GM12878 (cell line): ENCODE data around the gene SLC12A2. TPM values are rescaled to one million over a fixed set of nuclear protein-coding genes. Genes with fewer than 3 reads are reported as not detected.

ENCODE experiments used
- ATAC-seq: fragments of 200-7000 bp; cut with Tn5 transposase; 3 replicates; pipeline ENCODE4 v1.9.1; 2020; ENCODE audit warnings: mild to moderate bottlenecking, moderate library complexity
- Bru-seq: library from RNA; stranded (reverse); fragments of 400-500 nt; gene quantifications from one replicate; lab custom pipeline; 2021; lab: Mats Ljungman, UMichigan
- BruChase-seq, 2 experiments: library from RNA; stranded (reverse); fragments of 400-500 nt; gene quantifications; one replicate each; lab custom pipeline; 2021; lab: Mats Ljungman, UMichigan
- BruUV-seq: library from RNA; stranded (reverse); fragments of 400-500 nt; replicated peaks from 2 replicates; lab custom pipeline; 2021; lab: Mats Ljungman, UMichigan
- CTCF ChIA-PET: fragments of 300-600 bp; sonication (Branson Sonifier 250); formaldehyde crosslinking; extraction: SDS; loops from one replicate; lab custom pipeline; 2021; ENCODE audit warnings: inconsistent platforms; lab: Yijun Ruan, JAX
- POLR2A ChIA-PET: fragments of 350-600 bp; formaldehyde crosslinking; extraction: SDS; loops from one replicate; lab custom pipeline; 2021; ENCODE audit warnings: inconsistent platforms; lab: Charles Lee
- RAD21 ChIA-PET: fragments of 300-600 bp; sonication (Branson Sonifier 250); formaldehyde crosslinking; loops from one replicate; lab custom pipeline; 2023; ENCODE audit warnings: antibody characterized with exemption; ENCODE audit not compliant: unreplicated experiment; lab: Charles Lee
- SMC1A ChIA-PET: fragments of 300-600 bp; sonication (Branson Sonifier 250); formaldehyde crosslinking; loops from one replicate; lab custom pipeline; 2023; ENCODE audit not compliant: unreplicated experiment, uncharacterized antibody; lab: Charles Lee
- DNase-seq: peaks from one replicate; pipeline ENCODE4 v3.0.0-alpha.2; 2011; ENCODE audit warnings: low read depth, low spot score
- FAIRE-seq: peaks from 3 replicates; lab custom pipeline; 2011; peaks lifted over from hg19 to GRCh38; lab: Jason Lieb, UNC
- H2AFZ ChIP-seq: 2 replicates; pipeline ENCODE4 v1.6.0; 2011; ENCODE audit warnings: low read depth, low read length, control low read depth; ENCODE audit not compliant: control insufficient read depth
- H3K27ac ChIP-seq: 2 replicates; pipeline ENCODE4 v1.5.1; 2011; ENCODE audit warnings: control low read depth; ENCODE audit not compliant: control insufficient read depth, insufficient read depth
- H3K27me3 ChIP-seq, 2 experiments: replicated peaks in 1 of 2; 2 replicates each; pipeline versions ENCODE4 v1.6.0 to v1.6.1; 2011; ENCODE audit warnings: low read length in 1 of 2; ENCODE audit not compliant: control insufficient read depth in 2 of 2, insufficient read depth in 2 of 2
- H3K36me3 ChIP-seq, 2 experiments: 2 replicates each; pipeline ENCODE4 v1.5.1; 2011; ENCODE audit warnings: low read length in 1 of 2; ENCODE audit not compliant: control insufficient read depth in 2 of 2, insufficient read depth in 2 of 2
- H3K4me1 ChIP-seq: 2 replicates; pipeline ENCODE4 v1.6.1; 2011; ENCODE audit warnings: mild to moderate bottlenecking, low read length, moderate library complexity, mixed read lengths; ENCODE audit not compliant: control insufficient read depth, insufficient read depth
- H3K4me2 ChIP-seq: 2 replicates; pipeline ENCODE4 v1.6.0; 2011; ENCODE audit warnings: control low read depth; ENCODE audit not compliant: control insufficient read depth, insufficient read depth
- H3K4me3 ChIP-seq: fragments of 200-600 bp; sonication (generic); 2 replicates; pipeline ENCODE4 v1.5.1; 2016
- H3K79me2 ChIP-seq: 2 replicates; pipeline ENCODE4 v1.6.0; 2011; ENCODE audit warnings: low read length; ENCODE audit not compliant: control insufficient read depth, insufficient read depth
- H3K9ac ChIP-seq: 2 replicates; pipeline ENCODE4 v1.8.0; 2011; ENCODE audit warnings: low read length, control low read depth, mixed read lengths; ENCODE audit not compliant: control insufficient read depth, insufficient read depth
- H3K9me3 ChIP-seq: replicated peaks from 3 replicates; pipeline ENCODE4 v1.5.1; 2011; ENCODE audit warnings: mild to moderate bottlenecking, low read length; ENCODE audit not compliant: control insufficient read depth, insufficient read depth
- H4K20me1 ChIP-seq: 2 replicates; pipeline ENCODE4 v1.6.0; 2011; ENCODE audit not compliant: control insufficient read depth, insufficient read depth
- CBX3 ChIP-seq: fragments of 200-600 bp; sonication (generic); IDR thresholded peaks from 2 replicates; pipeline ENCODE4 v1.6.1; 2016; ENCODE audit warnings: low read depth, borderline replicate concordance
- HCFC1 ChIP-seq: fragments of 150-350 bp; IDR thresholded peaks from 2 replicates; pipeline ENCODE4 v1.6.1; 2014; ENCODE audit warnings: low read length
- KLF5 ChIP-seq: fragments of 450-650 bp; IDR thresholded peaks from 2 replicates; pipeline ENCODE4 v1.6.1; 2014; ENCODE audit warnings: mild to moderate bottlenecking; ENCODE audit not compliant: partially characterized antibody
- NR2F1 ChIP-seq: fragments of 450-650 bp; conservative IDR thresholded peaks from 2 replicates; pipeline ENCODE4 v1.6.1; 2017; ENCODE audit warnings: mild to moderate bottlenecking
- RUNX3 ChIP-seq: IDR thresholded peaks from 2 replicates; pipeline ENCODE4 v1.6.1; 2012; ENCODE audit warnings: low read length, inconsistent platforms
- USF1 ChIP-seq: IDR thresholded peaks from 2 replicates; pipeline ENCODE4 v1.6.1; 2011; ENCODE audit warnings: borderline replicate concordance, low read depth, mild to moderate bottlenecking, moderate library complexity, mixed read lengths, low read length; ENCODE audit not compliant: insufficient read depth; ENCODE audit errors: extremely low read length
- ZNF207 ChIP-seq: fragments of 450-650 bp; IDR thresholded peaks from 2 replicates; pipeline ENCODE4 v1.6.1; 2014; ENCODE audit warnings: antibody characterized with exemption, mild to moderate bottlenecking, borderline replicate concordance
- ZNF592 ChIP-seq: fragments of 450-650 bp; IDR thresholded peaks from 2 replicates; pipeline ENCODE4 v1.6.1; 2017; ENCODE audit warnings: mild to moderate bottlenecking, moderate library complexity
- WGBS: methylation state at CpG from one replicate; pipeline ENCODE4 v1.1.6; 2016; ENCODE audit warnings: low lambda C conversion rate; ENCODE audit not compliant: insufficient replicate concordance, insufficient coverage; ENCODE audit errors: missing lambda C conversion rate; 5-methylcytosine and 5-hydroxymethylcytosine counted together
- in situ Hi-C: fragments of 300-500 bp; cut with MboI; formaldehyde crosslinking; loops from 9 replicates; pipeline ENCODE4 v1.14.3; 2018; ENCODE audit warnings: mixed read lengths
- intact Hi-C: fragments of 100-400 bp; cut with micrococcal nuclease; formaldehyde crosslinking; loops from one replicate; pipeline ENCODE4 v1.14.2; 2022; ENCODE audit not compliant: unreplicated experiment
- long read RNA-seq, 2 experiments: library from polyadenylated mRNA; unstranded; transcript quantifications; one replicate each; pipeline ENCODE4 v2.0.0, GENCODE V29; 2019 to 2020
- polyA minus RNA-seq, 3 experiments: library from RNA; depleted of rRNA, polyadenylated mRNA; stranded (reverse); fragments of >200 nt; gene quantifications; 2 replicates each; pipeline ENCODE4 v1.2.3, GENCODE V29; 2011
- polyA plus RNA-seq, 11 experiments: library from polyadenylated mRNA; depleted of rRNA in 4 of 11; unstranded in 6 of 11; stranded (reverse) in 5 of 11; fragments of >200 nt; fragmentation: Nextera tagmentation in 4 of 11; fragmentation: Illumina TruSeq in 1 of 11; extraction: Ambion mirVana in 4 of 11; extraction: Trizol in 1 of 11; gene quantifications; 1 replicate in 1 of 11; 2 replicates in 10 of 11; pipeline versions ENCODE4 v1.2.1 to v1.2.3, GENCODE V29; 2011 to 2016; ENCODE audit warnings: inconsistent platforms in 2 of 11, missing spikeins in 2 of 11, low read depth in 1 of 11
- total RNA-seq, 4 experiments: library from RNA; depleted of rRNA in 3 of 4; stranded (reverse); fragments of >200 nt in 3 of 4; fragmentation: Illumina TruSeq in 1 of 4; extraction: Trizol in 1 of 4; gene quantifications; 2 replicates each; pipeline versions ENCODE4 v1.2.1 to v1.2.3, GENCODE V29; 2013 to 2021

Gene SLC12A2
- total RNA-seq (2013; cell fraction: nucleolus; rRNA removed) = 83.4 and 101 TPM in 2 replicates
- total RNA-seq (2014; rRNA removed) (19.4 and 22.9 TPM in 2 replicates), total RNA-seq (2014; rRNA removed; fragmentation: Illumina TruSeq; extraction: Trizol) (19.8 and 20.7 TPM in 2 replicates), total RNA-seq (2021) (20.5 and 21.8 TPM in 2 replicates), polyA plus RNA-seq (2011; rRNA removed) (20.3 and 29.9 TPM in 2 replicates), polyA plus RNA-seq (2014; fragmentation: Illumina TruSeq; extraction: Trizol) (11.7 and 14.1 TPM in 2 replicates), polyA plus RNA-seq (2014; fragmentation: Nextera tagmentation; extraction: Ambion mirVana) (1 to 10 TPM; 6.3 to 6.9 TPM), polyA plus RNA-seq (2014; rRNA removed) (7.7 and 9.2 TPM in 2 replicates), polyA plus RNA-seq (2016; fragmentation: Nextera tagmentation; extraction: Ambion mirVana) (1 to 10 TPM; 5.1 to 9.3 TPM), polyA minus RNA-seq (2011; rRNA and poly(A)+ RNA removed) (50.9 and 79.1 TPM in 2 replicates), Bru-seq, nascent RNA (percentile 82 among the genes with signal in this experiment), BruChase-seq, experiment 1, labeled RNA remaining after a 6-hour chase (percentile 77 among the genes with signal in this experiment), BruChase-seq, experiment 2, labeled RNA remaining after a 2-hour chase (percentile 80 among the genes with signal in this experiment)
- polyA plus RNA-seq (2011; ENCODE audit: low read depth) = 3.4 TPM
- 7.7 and 8.4 TPM in 2 replicates for polyA plus RNA-seq (2011; cell fraction: cytosol; rRNA removed)
- 16.9 and 21.5 TPM in 2 replicates for polyA plus RNA-seq (2011; cell fraction: nucleus; rRNA removed)
- polyA plus RNA-seq (2012) = 5.8 and 6.7 TPM in 2 replicates
- polyA minus RNA-seq (2011; cell fraction: cytosol; rRNA and poly(A)+ RNA removed) = 19.6 and 21.0 TPM in 2 replicates
- 30.3 and 51.2 TPM in 2 replicates for polyA minus RNA-seq (2011; cell fraction: nucleus; rRNA and poly(A)+ RNA removed)
- long read RNA-seq, experiment 1, partial matches to known transcripts = 14 of 14 reads
- long read RNA-seq, experiment 1, other reads (novel, unspliced or antisense) = 0 of 14 reads
- long read RNA-seq, experiment 2, full-length matches to known transcripts = 1 of 17 reads
- long read RNA-seq, experiment 2, partial matches to known transcripts = 9 of 17 reads
- long read RNA-seq, experiment 2, other reads (novel, unspliced or antisense) = 7 of 17 reads

GRCh38 chr5:128083033-128083810 lies at the start of gene SLC12A2:
Gene SLC12A2, plus strand, starts transcription at chr5:128083766. Its CDS starts 189 bp downstream, at chr5:128083955.
- Histone ChIP-seq H3K27ac (peak within 1 kb of the TSS; percentile 90), H3K27me3 (no peaks in the 10 kb centered on the region), H4K20me1 (no peaks in the 10 kb centered on the region), H2AFZ (peak within 1 kb of the TSS; percentile 71), H3K4me1 (no peaks in the 10 kb centered on the region; the same call in 1 of the 2 replicates), H3K4me3 (peak within 1 kb of the TSS; percentile 86), H3K36me3 (no peaks in the 10 kb centered on the region), H3K79me2 (peaks cover 85% of the 10 kb centered on the region), H3K9me3 (no peaks in the 10 kb centered on the region), H3K4me2 (peak within 1 kb of the TSS; percentile 83), H3K9ac (peak within 1 kb of the TSS; percentile 85)
- ChIA-PET SMC1A (interaction anchor here (0.6 to 4.2 kb wide), 10 partner anchors 10 to 511 kb away, joined by 3 to 30 read pairs (median 3); no protein-coding TSS in a partner anchor), RAD21 (interaction anchor here (0.6 to 6.3 kb wide), 7 partner anchors 9 to 498 kb away, joined by 3 to 48 read pairs (median 6); no protein-coding TSS in a partner anchor), CTCF (interaction anchor here (0.5 to 4.6 kb wide), 7 partner anchors 174 to 501 kb away, joined by 3 to 28 read pairs (median 6); no protein-coding TSS in a partner anchor), POLR2A (interaction anchor here (0.7 to 2.0 kb wide), 6 partner anchors 9 to 497 kb away, joined by 3 to 12 read pairs (median 3); no protein-coding TSS in a partner anchor)
- peak; percentile 31 for FAIRE-seq
- intact Hi-C loops (loop anchor here (2.0 to 10.0 kb wide), 6 partner anchors 174 to 1318 kb away; no protein-coding TSS in a partner anchor), in situ Hi-C loops (loop anchor here (10.0 to 25.0 kb wide), 2 partner anchors 518 to 1321 kb away; no protein-coding TSS in a partner anchor)
- DNase-seq = peak; percentile 74
- under 1% methylated on average over 61 of the region's 104 CpGs for WGBS
- no TSS peak for BruUV-seq
- peak; percentile 68 for ATAC-seq
- TF ChIP-seq ZNF592 (no peak), ZNF207 (peak; percentile 86; the same call in 1 of the 2 replicates), RUNX3 (peak; percentile 79), HCFC1 (peak; percentile 28; the same call in 1 of the 2 replicates), CBX3 (no peak), KLF5 (peak; percentile 95), USF1 (no peak), NR2F1 (no peak)
